ENCODE results near the gene GPC6. TPM values are rescaled to one million over a fixed set of nuclear protein-coding genes. Genes with fewer than 3 reads are reported as not detected.

Gene GPC6
- total RNA-seq, 4 donors from 2014 or later, result 6.7 to 67.2 (median 11.1) TPM

- Histone ChIP-seq H3K4me3 (no peak overlapping the region), H3K27ac (no peak overlapping the region), H3K4me1 (no peaks in the 10 kb centered on the region), H3K27me3 (no peaks in the 10 kb centered on the region), H3K36me3 (no peaks in the 10 kb centered on the region), H3K9me3 (no peaks in the 10 kb centered on the region)
- TF ChIP-seq, protein P1, sequence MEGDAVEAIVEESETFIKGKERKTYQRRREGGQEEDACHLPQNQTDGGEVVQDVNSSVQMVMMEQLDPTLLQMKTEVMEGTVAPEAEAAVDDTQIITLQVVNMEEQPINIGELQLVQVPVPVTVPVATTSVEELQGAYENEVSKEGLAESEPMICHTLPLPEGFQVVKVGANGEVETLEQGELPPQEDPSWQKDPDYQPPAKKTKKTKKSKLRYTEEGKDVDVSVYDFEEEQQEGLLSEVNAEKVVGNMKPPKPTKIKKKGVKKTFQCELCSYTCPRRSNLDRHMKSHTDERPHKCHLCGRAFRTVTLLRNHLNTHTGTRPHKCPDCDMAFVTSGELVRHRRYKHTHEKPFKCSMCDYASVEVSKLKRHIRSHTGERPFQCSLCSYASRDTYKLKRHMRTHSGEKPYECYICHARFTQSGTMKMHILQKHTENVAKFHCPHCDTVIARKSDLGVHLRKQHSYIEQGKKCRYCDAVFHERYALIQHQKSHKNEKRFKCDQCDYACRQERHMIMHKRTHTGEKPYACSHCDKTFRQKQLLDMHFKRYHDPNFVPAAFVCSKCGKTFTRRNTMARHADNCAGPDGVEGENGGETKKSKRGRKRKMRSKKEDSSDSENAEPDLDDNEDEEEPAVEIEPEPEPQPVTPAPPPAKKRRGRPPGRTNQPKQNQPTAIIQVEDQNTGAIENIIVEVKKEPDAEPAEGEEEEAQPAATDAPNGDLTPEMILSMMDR (IDR thresholded peaks at IDR 0.05), result no peak
- TF ChIP-seq POLR2A (IDR thresholded peaks at IDR 0.05), result no peak
- intact Hi-C loops (cut with DNase I; ENCODE audit: low total_unique reads), result no loop called here
- DNase-seq, result no peak
Measured at GRCh38 chr13:93727211-93728141, 500.9 kb downstream of the GPC6 start.

- no peak for TF ChIP-seq POLR2A (IDR thresholded peaks at IDR 0.05)
- TF ChIP-seq, protein P1 (IDR thresholded peaks at IDR 0.05), result no peak
- H3K27ac ChIP-seq, result no peak overlapping the region
- H3K4me1 ChIP-seq, result no peaks in the 10 kb centered on the region
- no peaks in the 10 kb centered on the region for H3K27me3 ChIP-seq
- no peak for DNase-seq
- intact Hi-C loops (cut with DNase I; ENCODE audit: low total_unique reads), result no loop called here
- H3K36me3 ChIP-seq, result no peaks in the 10 kb centered on the region
- no peaks in the 10 kb centered on the region for H3K9me3 ChIP-seq
- no peak overlapping the region for H3K4me3 ChIP-seq
Measured at GRCh38 chr13:93729383-93729782, 502.8 kb downstream of the GPC6 start.

- no peaks in the 10 kb centered on the region for H3K4me1 ChIP-seq
- no peak for TF ChIP-seq POLR2A (IDR thresholded peaks at IDR 0.05)
- TF ChIP-seq, protein P1 (IDR thresholded peaks at IDR 0.05), result no peak
- DNase-seq, result no peak
- no peaks in the 10 kb centered on the region for H3K36me3 ChIP-seq
- no peak overlapping the region for H3K27ac ChIP-seq
- H3K4me3 ChIP-seq, result no peak overlapping the region
- intact Hi-C loops (cut with DNase I; ENCODE audit: low total_unique reads), result no loop called here
- H3K27me3 ChIP-seq, result no peaks in the 10 kb centered on the region
- H3K9me3 ChIP-seq, result no peaks in the 10 kb centered on the region
Measured at GRCh38 chr13:93730780-93731179, 504.2 kb downstream of the GPC6 start.

DNA sequence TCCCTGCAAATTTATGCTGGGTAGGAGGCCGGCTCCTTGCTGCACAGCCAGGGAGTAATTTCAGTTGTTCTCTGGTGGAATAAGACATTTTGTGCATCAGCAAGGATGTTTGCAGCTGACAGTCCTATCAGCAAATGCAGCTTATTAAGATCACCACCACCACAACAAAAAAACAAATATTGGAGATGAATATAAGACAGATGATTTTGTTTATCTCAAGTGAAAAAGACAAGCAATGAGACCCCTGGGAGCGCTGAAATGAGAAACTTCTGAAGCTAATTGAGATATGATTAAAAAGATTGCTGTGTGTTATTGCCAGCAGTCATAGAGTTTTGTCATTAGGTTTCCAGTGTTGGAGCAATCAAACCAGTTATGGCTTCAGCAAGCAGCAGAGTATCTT, 505.6 kb downstream of the GPC6 start:
- TF ChIP-seq, protein P1 (IDR thresholded peaks at IDR 0.05), result no peak
- TF ChIP-seq POLR2A (IDR thresholded peaks at IDR 0.05), result no peak
- intact Hi-C loops (cut with DNase I; ENCODE audit: low total_unique reads), result no loop called here
- H3K9me3 ChIP-seq, result no peaks in the 10 kb centered on the region

DNA sequence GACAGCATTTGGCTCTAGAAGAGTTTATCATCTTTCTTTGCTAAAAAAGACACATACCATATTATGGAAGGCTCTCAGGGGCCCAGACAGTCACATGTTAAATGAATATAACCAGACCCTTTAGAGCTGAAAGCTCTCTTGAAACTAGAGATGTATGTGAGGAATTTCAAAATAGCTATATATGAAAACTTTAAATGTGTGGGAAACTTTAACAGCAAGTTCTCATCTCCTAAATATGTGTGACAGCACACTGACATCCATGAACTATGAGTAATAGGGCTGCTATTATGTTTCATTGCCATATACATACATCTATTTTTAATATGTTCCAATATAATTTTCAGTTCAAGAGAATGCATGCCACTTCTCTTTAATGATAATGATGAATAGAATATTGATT, 509.5 kb downstream of the GPC6 start:
- TF ChIP-seq POLR2A (IDR thresholded peaks at IDR 0.05), result no peak
- TF ChIP-seq, protein P1 (IDR thresholded peaks at IDR 0.05), result no peak

More for the DNA sequence above, 505.6 kb downstream of the GPC6 start:
- no peaks in the 10 kb centered on the region for H3K4me1 ChIP-seq
- H3K27ac ChIP-seq, result no peak overlapping the region
- DNase-seq, result no peak
- H3K36me3 ChIP-seq, result no peaks in the 10 kb centered on the region
- H3K4me3 ChIP-seq, result no peak overlapping the region
- H3K27me3 ChIP-seq, result no peaks in the 10 kb centered on the region

More for the DNA sequence above, 509.5 kb downstream of the GPC6 start:
- Histone ChIP-seq H3K36me3 (no peaks in the 10 kb centered on the region), H3K27me3 (no peaks in the 10 kb centered on the region), H3K27ac (no peak overlapping the region), H3K9me3 (no peaks in the 10 kb centered on the region), H3K4me1 (no peaks in the 10 kb centered on the region), H3K4me3 (no peak overlapping the region)
- intact Hi-C loops (cut with DNase I; ENCODE audit: low total_unique reads), result no loop called here
- no peak for DNase-seq

All from uterus (tissue), 4 donors.